Activated B cell treated with CpG ODN at 0.5 μM for 24 hours (primary cell): ENCODE data around the gene GFPT1. TPM values are rescaled to one million over a fixed set of nuclear protein-coding genes. Genes with fewer than 3 reads are reported as not detected.

Source experiments
- ATAC-seq: fragments of 200-7000 bp; cut with Tn5 transposase; one replicate; pipeline ENCODE4 v1.10.0; 2021; ENCODE audit warnings: low read depth, mild to moderate bottlenecking, moderate library complexity
- CTCF ChIA-PET: fragments of 350-600 bp; sonication (Branson Sonifier 250); formaldehyde crosslinking; loops from one replicate; lab custom pipeline; 2021; ENCODE audit warnings: antibody characterized with exemption; lab: Charles Lee
- POLR2A ChIA-PET: fragments of 350-600 bp; sonication (Branson Sonifier 250); formaldehyde crosslinking; loops from one replicate; lab custom pipeline; 2021; ENCODE audit warnings: antibody characterized with exemption; lab: Charles Lee
- DNase-seq: peaks from one replicate; pipeline ENCODE4 v3.0.0; 2022
- H3K27ac Mint-ChIP-seq: one replicate; pipeline ENCODE4 v1.8.0; 2020; ENCODE audit warnings: mixed read lengths
- H3K27me3 Mint-ChIP-seq: one replicate; pipeline ENCODE4 v1.8.0; 2021; ENCODE audit warnings: mixed read lengths
- H3K36me3 Mint-ChIP-seq: one replicate; pipeline ENCODE4 v1.8.0; 2021; ENCODE audit warnings: low read depth, mixed read lengths
- H3K4me1 Mint-ChIP-seq: one replicate; pipeline ENCODE4 v1.8.0; 2021; ENCODE audit warnings: mixed read lengths
- H3K4me3 Mint-ChIP-seq: one replicate; pipeline ENCODE4 v1.8.0; 2020; ENCODE audit warnings: mild to moderate bottlenecking, mixed read lengths
- H3K9me3 Mint-ChIP-seq: one replicate; pipeline ENCODE4 v1.8.0; 2020; ENCODE audit warnings: mixed read lengths
- intact Hi-C: fragments of 100-400 bp; cut with micrococcal nuclease; formaldehyde crosslinking; loops from one replicate; pipeline ENCODE4 v1.15.1; 2024
- total RNA-seq: library from RNA; stranded (reverse); gene quantifications from 2 replicates; pipeline ENCODE4 v1.2.3, GENCODE V29; 2022
- TF ChIP-seq, protein P1 (sequence below): fragments of 200-600 bp; IDR thresholded peaks from one replicate; pipeline ENCODE4 v1.8.0; 2022; ENCODE audit warnings: antibody characterized with exemption, mild to moderate bottlenecking

GFPT1 gene
- total RNA-seq, 1 donor from 2014 or later, result 14.9 TPM

GRCh38 chr2:69385443-69386151, 1.4 kb downstream of the GFPT1 start:
- Mint-ChIP-seq H3K36me3 (peaks cover 4% of the 10 kb centered on the region), H3K27ac (peak overlapping the region; percentile 65), H3K4me1 (peaks cover 46% of the 10 kb centered on the region), H3K9me3 (no peaks in the 10 kb centered on the region), H3K27me3 (no peaks in the 10 kb centered on the region), H3K4me3 (peak overlapping the region; percentile 88)
- ChIA-PET CTCF (interaction anchor here (1.3 to 1.8 kb wide), 2 partner anchors 10 to 52 kb away, joined by 3 to 6 read pairs; partner anchors contain the start of gene NFU1), POLR2A (interaction anchor here (1.4 to 1.5 kb wide), 2 partner anchors 52 to 308 kb away, joined by 3 to 16 read pairs; partner anchors contain the start of gene NFU1)
- no peak for DNase-seq
- TF ChIP-seq, protein P1, sequence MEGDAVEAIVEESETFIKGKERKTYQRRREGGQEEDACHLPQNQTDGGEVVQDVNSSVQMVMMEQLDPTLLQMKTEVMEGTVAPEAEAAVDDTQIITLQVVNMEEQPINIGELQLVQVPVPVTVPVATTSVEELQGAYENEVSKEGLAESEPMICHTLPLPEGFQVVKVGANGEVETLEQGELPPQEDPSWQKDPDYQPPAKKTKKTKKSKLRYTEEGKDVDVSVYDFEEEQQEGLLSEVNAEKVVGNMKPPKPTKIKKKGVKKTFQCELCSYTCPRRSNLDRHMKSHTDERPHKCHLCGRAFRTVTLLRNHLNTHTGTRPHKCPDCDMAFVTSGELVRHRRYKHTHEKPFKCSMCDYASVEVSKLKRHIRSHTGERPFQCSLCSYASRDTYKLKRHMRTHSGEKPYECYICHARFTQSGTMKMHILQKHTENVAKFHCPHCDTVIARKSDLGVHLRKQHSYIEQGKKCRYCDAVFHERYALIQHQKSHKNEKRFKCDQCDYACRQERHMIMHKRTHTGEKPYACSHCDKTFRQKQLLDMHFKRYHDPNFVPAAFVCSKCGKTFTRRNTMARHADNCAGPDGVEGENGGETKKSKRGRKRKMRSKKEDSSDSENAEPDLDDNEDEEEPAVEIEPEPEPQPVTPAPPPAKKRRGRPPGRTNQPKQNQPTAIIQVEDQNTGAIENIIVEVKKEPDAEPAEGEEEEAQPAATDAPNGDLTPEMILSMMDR, result no peak
- no peak for ATAC-seq
- intact Hi-C loops, result loop anchor here (2.0 to 5.0 kb wide), 7 partner anchors 13 to 919 kb away; partner anchors contain the start of genes AAK1, APLF, FBXO48 and GMCL1

DNA sequence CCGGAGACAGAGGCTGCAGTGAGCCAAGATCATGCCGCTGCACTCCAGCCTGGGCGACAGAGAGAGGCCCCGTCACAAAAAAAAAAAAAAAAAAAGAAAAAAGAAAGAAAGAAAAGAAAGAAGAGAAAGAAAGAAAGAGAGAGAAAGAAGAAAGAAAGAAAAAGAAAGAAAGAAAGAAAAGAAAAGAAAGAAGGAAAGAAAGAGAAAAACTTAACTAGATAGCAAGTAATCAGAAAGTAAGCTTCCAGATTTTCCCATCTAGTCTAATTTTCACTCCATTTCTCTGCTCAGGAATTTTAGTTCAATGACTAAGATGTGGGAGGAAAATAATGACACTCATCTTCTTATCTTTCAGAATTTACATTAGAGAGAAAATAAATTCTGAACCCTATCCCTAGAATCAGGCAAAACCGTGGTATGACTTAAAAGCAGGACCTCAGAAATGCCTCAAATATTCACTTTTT, 2.4 kb downstream of the GFPT1 start:
- no peak overlapping the region for H3K27ac Mint-ChIP-seq
- H3K27me3 Mint-ChIP-seq, result no peaks in the 10 kb centered on the region
- peaks cover 4% of the 10 kb centered on the region for H3K36me3 Mint-ChIP-seq
- no peaks in the 10 kb centered on the region for H3K9me3 Mint-ChIP-seq
- DNase-seq (no peak), ATAC-seq (no peak)
- CTCF ChIA-PET, result no interaction called here
- TF ChIP-seq, protein P1, result no peak
- intact Hi-C loops, result loop anchor here (5.0 kb wide), 5 partner anchors 183 to 508 kb away; partner anchors contain the start of genes AAK1, GMCL1 and SNRNP27
- POLR2A ChIA-PET, result interaction anchor here (0.7 kb wide), 1 partner anchor 17 kb away, joined by 8 read pairs; no protein-coding TSS in a partner anchor
- H3K4me3 Mint-ChIP-seq, result no peak overlapping the region
- H3K4me1 Mint-ChIP-seq, result peaks cover 49% of the 10 kb centered on the region

- intact Hi-C loops, result no loop called here
- ATAC-seq (no peak), DNase-seq (no peak)
- POLR2A ChIA-PET, result no interaction called here
- Mint-ChIP-seq H3K9me3 (no peaks in the 10 kb centered on the region), H3K27me3 (no peaks in the 10 kb centered on the region), H3K4me3 (no peak overlapping the region), H3K27ac (no peak overlapping the region), H3K36me3 (peaks cover 4% of the 10 kb centered on the region), H3K4me1 (peaks cover 47% of the 10 kb centered on the region)
- CTCF ChIA-PET, result no interaction called here
- TF ChIP-seq, protein P1, result no peak
Observed at GRCh38 chr2:69383176-69383812, 3.7 kb downstream of the GFPT1 start.

GRCh38 chr2:69382547-69382946, 4.5 kb downstream of the GFPT1 start:
- Mint-ChIP-seq H3K4me3 (no peak overlapping the region), H3K4me1 (peaks cover 39% of the 10 kb centered on the region), H3K27me3 (no peaks in the 10 kb centered on the region), H3K27ac (no peak overlapping the region), H3K9me3 (no peaks in the 10 kb centered on the region), H3K36me3 (peaks cover 5% of the 10 kb centered on the region)
- TF ChIP-seq, protein P1, result no peak
- CTCF ChIA-PET, result no interaction called here
- POLR2A ChIA-PET, result interaction anchor here (1.4 kb wide), 1 partner anchor 54 kb away, joined by 6 read pairs; no protein-coding TSS in a partner anchor
- intact Hi-C loops, result no loop called here
- DNase-seq (no peak), ATAC-seq (no peak)

DNA sequence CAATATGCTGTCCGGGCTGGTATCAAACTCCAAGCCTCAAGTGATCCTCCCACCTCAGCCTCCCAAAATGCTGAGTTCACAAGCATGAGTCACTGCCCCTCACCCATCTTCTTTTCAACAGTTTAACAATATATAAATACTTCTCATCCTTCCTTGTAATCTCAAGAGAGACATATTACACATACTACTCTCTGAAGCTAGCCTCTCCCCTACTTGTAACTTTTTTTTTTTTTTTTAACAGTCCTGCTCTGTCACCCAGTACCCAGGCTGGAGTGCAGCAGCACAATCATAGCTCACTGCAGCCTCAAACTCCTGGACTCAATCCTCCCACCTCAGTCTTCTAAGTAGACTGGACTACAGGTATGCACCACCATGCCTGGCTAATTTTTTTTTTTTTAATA, 5.7 kb downstream of the GFPT1 start:
- CTCF ChIA-PET, result no interaction called here
- TF ChIP-seq, protein P1, result no peak
- H3K4me3 Mint-ChIP-seq, result no peak overlapping the region

More for the DNA sequence above, 5.7 kb downstream of the GFPT1 start:
- no peak for DNase-seq
- H3K27me3 Mint-ChIP-seq, result no peaks in the 10 kb centered on the region
- H3K9me3 Mint-ChIP-seq, result no peaks in the 10 kb centered on the region
- no peak for ATAC-seq
- H3K27ac Mint-ChIP-seq, result no peak overlapping the region
- intact Hi-C loops, result no loop called here
- H3K36me3 Mint-ChIP-seq, result peaks cover 5% of the 10 kb centered on the region
- H3K4me1 Mint-ChIP-seq, result peaks cover 32% of the 10 kb centered on the region
- POLR2A ChIA-PET, result interaction anchor here (0.6 to 1.4 kb wide), 2 partner anchors 55 to 571 kb away, joined by 6 read pairs; no protein-coding TSS in a partner anchor
